SK-N-SH treated with all-trans-retinoic acid at 6 μM for 48 hours (cell line): Measurements from ENCODE around the gene RXRA.

Source experiments
- ATAC-seq: fragments of 200-7000 bp; cut with Tn5 transposase; 3 replicates; pipeline ENCODE4 v1.9.1; 2020; ENCODE audit warnings: mild to moderate bottlenecking, moderate library complexity
- ARNTL ChIP-seq: fragments of 450-650 bp; formaldehyde crosslinking; IDR thresholded peaks from 2 replicates; pipeline ENCODE4 v1.5.0; 2020; ENCODE audit warnings: low read depth, mild to moderate bottlenecking, moderate library complexity, borderline replicate concordance
- BACH2 ChIP-seq: fragments of 250-450 bp; sonication (Bioruptor Pico); IDR thresholded peaks from 2 replicates; pipeline ENCODE4 v1.9.0; 2021; ENCODE audit warnings: mild to moderate bottlenecking, borderline replicate concordance
- CSDC2 ChIP-seq: fragments of 250-450 bp; sonication (Bioruptor Pico); IDR thresholded peaks from 2 replicates; pipeline ENCODE4 v1.5.0; 2020; ENCODE audit warnings: mild to moderate bottlenecking, moderate library complexity
- CSRNP3 ChIP-seq: fragments of 250-450 bp; sonication (Bioruptor Pico); IDR thresholded peaks from 2 replicates; pipeline ENCODE4 v1.5.1; 2021; ENCODE audit warnings: mild to moderate bottlenecking, moderate library complexity
- ESRRG ChIP-seq: fragments of 250-450 bp; sonication (Bioruptor Pico); IDR thresholded peaks from 2 replicates; pipeline ENCODE4 v1.6.1; 2021; ENCODE audit warnings: mild to moderate bottlenecking
- GLIS3 ChIP-seq: fragments of 250-450 bp; sonication (Bioruptor Pico); IDR thresholded peaks from 2 replicates; pipeline ENCODE4 v1.5.0; 2020; ENCODE audit warnings: mild to moderate bottlenecking, moderate library complexity
- ISL1 ChIP-seq: fragments of 250-450 bp; sonication (Bioruptor Pico); IDR thresholded peaks from 2 replicates; pipeline ENCODE4 v2.1.2; 2022; ENCODE audit warnings: mild to moderate bottlenecking, moderate library complexity
- OSR1 ChIP-seq: fragments of 250-450 bp; sonication (Bioruptor Pico); IDR thresholded peaks from 2 replicates; pipeline ENCODE4 v1.8.0; 2022; ENCODE audit warnings: moderate library complexity, mild to moderate bottlenecking, inconsistent platforms
- PATZ1 ChIP-seq: fragments of 250-450 bp; sonication (Bioruptor Pico); IDR thresholded peaks from 2 replicates; pipeline ENCODE4 v1.8.0; 2020; ENCODE audit warnings: mild to moderate bottlenecking, moderate library complexity, borderline replicate concordance
- PPARA ChIP-seq: fragments of 250-450 bp; sonication (Bioruptor Pico); IDR thresholded peaks from 2 replicates; pipeline ENCODE4 v1.5.0; 2020; ENCODE audit warnings: mild to moderate bottlenecking, borderline replicate concordance
- RARB ChIP-seq: fragments of 250-450 bp; sonication (Bioruptor Pico); IDR thresholded peaks from 2 replicates; pipeline ENCODE4 v1.8.0; 2021; ENCODE audit warnings: mild to moderate bottlenecking, moderate library complexity
- SNAI2 ChIP-seq: fragments of 250-450 bp; sonication (Bioruptor Pico); IDR thresholded peaks from 2 replicates; pipeline ENCODE4 v1.5.0; 2020; ENCODE audit warnings: mild to moderate bottlenecking, moderate library complexity
- TCF4 ChIP-seq: fragments of 250-450 bp; sonication (Bioruptor Pico); IDR thresholded peaks from 2 replicates; pipeline ENCODE4 v1.8.0; 2021; ENCODE audit warnings: mild to moderate bottlenecking, moderate library complexity, borderline replicate concordance
- TOX ChIP-seq: fragments of 250-450 bp; sonication (Bioruptor Pico); IDR thresholded peaks from 2 replicates; pipeline ENCODE4 v1.8.0; 2021; ENCODE audit warnings: mild to moderate bottlenecking, moderate library complexity, borderline replicate concordance
- TSHZ2 ChIP-seq: fragments of 250-450 bp; sonication (Bioruptor Pico); IDR thresholded peaks from 2 replicates; pipeline ENCODE4 v1.5.0; 2020; ENCODE audit warnings: mild to moderate bottlenecking, moderate library complexity
- ZC3H10 ChIP-seq: fragments of 250-450 bp; sonication (Bioruptor Pico); IDR thresholded peaks from 2 replicates; pipeline ENCODE4 v1.5.1; 2021; ENCODE audit warnings: mild to moderate bottlenecking, moderate library complexity
- ZFP30 ChIP-seq: fragments of 450-650 bp; formaldehyde crosslinking; IDR thresholded peaks from 2 replicates; pipeline ENCODE4 v1.5.0; 2022; ENCODE audit warnings: mild to moderate bottlenecking, moderate library complexity
- ZNF565 ChIP-seq: fragments of 450-650 bp; formaldehyde crosslinking; conservative IDR thresholded peaks from 2 replicates; pipeline ENCODE4 v1.5.0; 2020; ENCODE audit warnings: low read depth, mild to moderate bottlenecking, moderate library complexity
- ZNF70 ChIP-seq: fragments of 450-650 bp; formaldehyde crosslinking; IDR thresholded peaks from 2 replicates; pipeline ENCODE4 v1.5.0; 2020; ENCODE audit warnings: mild to moderate bottlenecking, moderate library complexity
- ZNF8 ChIP-seq: fragments of 450-650 bp; formaldehyde crosslinking; IDR thresholded peaks from 2 replicates; pipeline ENCODE4 v1.5.0; 2020; ENCODE audit warnings: mild to moderate bottlenecking, moderate library complexity
- TF ChIP-seq, protein P1 (sequence below): fragments of 250-450 bp; sonication (Bioruptor Pico); IDR thresholded peaks from 2 replicates; pipeline ENCODE4 v1.8.0; 2021; ENCODE audit warnings: low read depth, mild to moderate bottlenecking, moderate library complexity, borderline replicate concordance
- TF ChIP-seq, protein P2 (sequence below): fragments of 250-450 bp; sonication (Bioruptor Pico); IDR thresholded peaks from 2 replicates; pipeline ENCODE4 v1.5.1; 2020; ENCODE audit warnings: low read depth, mild to moderate bottlenecking, moderate library complexity

The RXRA gene

DNA sequence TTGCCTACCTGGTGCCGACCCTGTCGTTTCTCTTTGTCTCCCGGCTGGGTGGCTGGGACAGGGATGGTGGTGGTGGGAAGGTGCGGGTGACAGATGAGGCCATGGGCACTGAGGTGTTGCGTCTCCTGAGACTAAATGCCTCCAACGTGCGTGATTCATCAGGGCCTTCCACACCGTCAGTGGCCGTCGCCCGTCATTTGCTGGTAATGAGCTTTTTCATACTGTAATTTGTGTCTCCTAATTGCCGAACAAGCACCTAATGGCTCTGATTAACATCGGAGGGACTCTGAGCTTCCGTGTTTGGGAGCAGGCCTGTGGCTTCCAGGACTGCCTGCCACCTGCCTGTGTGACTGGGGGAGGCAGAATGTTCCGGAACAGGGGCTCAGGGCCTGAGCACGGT is 35.2 kb downstream of the RXRA start (continued):
- TF ChIP-seq TCF4 (CRISPR knock-in tag) = no peak
- no peak for TF ChIP-seq SNAI2 (CRISPR knock-in tag)
- TF ChIP-seq PATZ1 = no peak
- no peak for TF ChIP-seq PPARA (CRISPR knock-in tag)
- no peak for TF ChIP-seq ARNTL (CRISPR knock-in tag)
- TF ChIP-seq TOX (CRISPR knock-in tag) = no peak
- TF ChIP-seq ISL1 (CRISPR knock-in tag) = no peak
- no peak for TF ChIP-seq RARB (CRISPR knock-in tag)
- no peak for TF ChIP-seq GLIS3 (CRISPR knock-in tag)
- no peak for TF ChIP-seq ZNF8 (CRISPR knock-in tag)
- TF ChIP-seq ZNF70 (CRISPR knock-in tag) = no peak
- TF ChIP-seq, protein P1, sequence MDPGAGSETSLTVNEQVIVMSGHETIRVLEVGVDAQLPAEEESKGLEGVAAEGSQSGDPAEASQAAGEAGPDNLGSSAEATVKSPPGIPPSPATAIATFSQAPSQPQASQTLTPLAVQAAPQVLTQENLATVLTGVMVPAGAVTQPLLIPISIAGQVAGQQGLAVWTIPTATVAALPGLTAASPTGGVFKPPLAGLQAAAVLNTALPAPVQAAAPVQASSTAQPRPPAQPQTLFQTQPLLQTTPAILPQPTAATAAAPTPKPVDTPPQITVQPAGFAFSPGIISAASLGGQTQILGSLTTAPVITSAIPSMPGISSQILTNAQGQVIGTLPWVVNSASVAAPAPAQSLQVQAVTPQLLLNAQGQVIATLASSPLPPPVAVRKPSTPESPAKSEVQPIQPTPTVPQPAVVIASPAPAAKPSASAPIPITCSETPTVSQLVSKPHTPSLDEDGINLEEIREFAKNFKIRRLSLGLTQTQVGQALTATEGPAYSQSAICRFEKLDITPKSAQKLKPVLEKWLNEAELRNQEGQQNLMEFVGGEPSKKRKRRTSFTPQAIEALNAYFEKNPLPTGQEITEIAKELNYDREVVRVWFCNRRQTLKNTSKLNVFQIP (CRISPR knock-in tag) = no peak

DNA sequence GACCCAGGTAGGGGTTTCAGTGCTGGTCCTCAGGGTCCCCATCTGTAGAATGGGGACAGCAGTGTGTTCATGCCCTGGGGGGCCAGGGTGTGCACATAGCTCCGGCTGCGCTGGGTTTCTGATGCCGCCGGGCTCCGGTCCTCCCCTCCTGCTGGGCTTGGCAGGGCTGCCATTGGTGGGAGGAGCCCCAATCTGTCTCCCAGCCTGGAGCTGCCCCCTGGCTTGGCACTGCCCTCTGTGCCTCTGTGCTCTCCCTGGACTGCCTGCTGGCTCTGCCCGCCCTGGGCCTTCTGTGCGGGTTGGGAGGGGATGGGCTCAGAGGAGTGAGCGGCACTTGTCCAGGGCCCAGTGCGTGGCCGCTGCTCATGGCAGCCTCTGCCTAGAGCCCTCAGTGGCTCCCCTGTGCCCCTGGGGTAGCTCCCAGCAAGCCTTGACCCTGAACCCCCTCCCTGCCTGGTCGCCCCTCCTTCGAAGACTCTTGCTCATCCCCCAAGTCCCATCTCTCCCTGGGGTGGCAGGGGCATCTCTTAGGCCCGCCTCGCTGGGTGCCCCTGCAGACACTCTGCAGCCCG is 35.7 kb downstream of the RXRA start:
- TF ChIP-seq SNAI2 (CRISPR knock-in tag) = no peak
- no peak for TF ChIP-seq OSR1
- TF ChIP-seq ZC3H10 (CRISPR knock-in tag) = no peak
- no peak for TF ChIP-seq ISL1 (CRISPR knock-in tag)
- TF ChIP-seq, protein P2, sequence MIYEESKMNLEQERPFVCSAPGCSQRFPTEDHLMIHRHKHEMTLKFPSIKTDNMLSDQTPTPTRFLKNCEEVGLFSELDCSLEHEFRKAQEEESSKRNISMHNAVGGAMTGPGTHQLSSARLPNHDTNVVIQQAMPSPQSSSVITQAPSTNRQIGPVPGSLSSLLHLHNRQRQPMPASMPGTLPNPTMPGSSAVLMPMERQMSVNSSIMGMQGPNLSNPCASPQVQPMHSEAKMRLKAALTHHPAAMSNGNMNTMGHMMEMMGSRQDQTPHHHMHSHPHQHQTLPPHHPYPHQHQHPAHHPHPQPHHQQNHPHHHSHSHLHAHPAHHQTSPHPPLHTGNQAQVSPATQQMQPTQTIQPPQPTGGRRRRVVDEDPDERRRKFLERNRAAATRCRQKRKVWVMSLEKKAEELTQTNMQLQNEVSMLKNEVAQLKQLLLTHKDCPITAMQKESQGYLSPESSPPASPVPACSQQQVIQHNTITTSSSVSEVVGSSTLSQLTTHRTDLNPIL (CRISPR knock-in tag) = no peak
- no peak for TF ChIP-seq TCF4 (CRISPR knock-in tag)
- TF ChIP-seq ZNF565 = no peak
- TF ChIP-seq BACH2 (CRISPR knock-in tag) = no peak
- TF ChIP-seq TOX (CRISPR knock-in tag) = no peak
- no peak for TF ChIP-seq ZNF8 (CRISPR knock-in tag)
- TF ChIP-seq ZNF70 (CRISPR knock-in tag) = no peak
- TF ChIP-seq GLIS3 (CRISPR knock-in tag) = no peak
- TF ChIP-seq CSRNP3 (CRISPR knock-in tag) = no peak
- no peak for TF ChIP-seq ARNTL (CRISPR knock-in tag)
- TF ChIP-seq TSHZ2 (CRISPR knock-in tag) = no peak
- TF ChIP-seq ZFP30 = no peak
- TF ChIP-seq CSDC2 (CRISPR knock-in tag) = no peak
- no peak for TF ChIP-seq PPARA (CRISPR knock-in tag)
- TF ChIP-seq RARB (CRISPR knock-in tag) = no peak
- ATAC-seq = no peak

DNA sequence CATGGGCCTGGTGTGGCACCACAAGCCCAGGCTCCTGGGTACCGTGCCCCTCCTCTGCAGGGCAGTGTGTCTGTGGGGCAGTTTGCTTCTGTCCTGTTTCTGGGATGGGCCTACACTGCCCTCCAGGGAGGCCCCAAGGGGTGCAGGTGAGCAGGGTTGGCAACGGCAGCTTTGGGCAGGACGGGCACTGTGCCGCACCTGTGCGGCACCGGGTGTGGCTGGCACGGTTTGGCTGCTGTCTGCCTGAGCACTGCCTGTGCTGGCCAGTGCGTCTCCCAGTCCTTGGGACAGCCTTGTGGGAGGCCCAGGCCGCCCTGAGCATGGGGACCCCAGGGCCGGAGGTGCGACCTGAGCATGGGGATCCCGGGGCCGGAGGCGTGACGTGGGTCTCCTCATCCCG is 37.2 kb downstream of the RXRA start:
- TF ChIP-seq TOX (CRISPR knock-in tag) (no peak), BACH2 (CRISPR knock-in tag) (no peak), ESRRG (CRISPR knock-in tag) (no peak), PATZ1 (no peak), RARB (CRISPR knock-in tag) (no peak), ZNF8 (CRISPR knock-in tag) (no peak), ZNF70 (CRISPR knock-in tag) (no peak)
- ATAC-seq = no peak
